NCI-H774 (cell line): ENCODE data around the gene ERCC5.

ENCODE experiments used
- DNase-seq: peaks from one replicate; lab custom pipeline; 2025; lab: John Stamatoyannopoulos, UW

The ERCC5 gene

GRCh38 chr13:102892503-102892902 lies 46.7 kb downstream of the ERCC5 start:
- no peak for DNase-seq

- DNase-seq = no peak
These were observed 51.7 kb downstream of the ERCC5 start for GRCh38 chr13:102897371-102898138.

- DNase-seq = no peak
These were observed 54.4 kb downstream of the ERCC5 start for GRCh38 chr13:102900193-102900608.

GRCh38 chr13:102901056-102901455 lies 55.2 kb downstream of the ERCC5 start:
- no peak for DNase-seq

- no peak for DNase-seq
These were observed 55.9 kb downstream of the ERCC5 start for GRCh38 chr13:102901615-102902305.

GRCh38 chr13:102902789-102903347 lies 57.0 kb downstream of the ERCC5 start:
- DNase-seq = no peak

- DNase-seq = no peak
These were observed 58.0 kb downstream of the ERCC5 start for GRCh38 chr13:102903659-102904407.

GRCh38 chr13:102904408-102904862 lies 58.6 kb downstream of the ERCC5 start:
- no peak for DNase-seq

- no peak for DNase-seq
These were observed 60.3 kb downstream of the ERCC5 start for GRCh38 chr13:102905905-102906771.

- DNase-seq = no peak
These were observed 61.4 kb downstream of the ERCC5 start for GRCh38 chr13:102907016-102907756.

- no peak for DNase-seq
These were observed 62.2 kb downstream of the ERCC5 start for GRCh38 chr13:102907886-102908515.

- DNase-seq = no peak
These were observed 64.1 kb downstream of the ERCC5 start for GRCh38 chr13:102909971-102910370.

- no peak for DNase-seq
These were observed 65.5 kb downstream of the ERCC5 start for GRCh38 chr13:102911336-102911735.

GRCh38 chr13:102912599-102912998 lies 66.8 kb downstream of the ERCC5 start:
- DNase-seq = no peak

GRCh38 chr13:102913914-102914313 lies 68.1 kb downstream of the ERCC5 start:
- no peak for DNase-seq

GRCh38 chr13:102914339-102914930 lies 68.6 kb downstream of the ERCC5 start:
- DNase-seq = no peak

GRCh38 chr13:102915393-102915930 lies 69.6 kb downstream of the ERCC5 start:
- no peak for DNase-seq

- DNase-seq = no peak
These were observed 71.2 kb downstream of the ERCC5 start for GRCh38 chr13:102917019-102917418.

- no peak for DNase-seq
These were observed 76.4 kb downstream of the ERCC5 start for GRCh38 chr13:102922184-102922583.
